HL-60 (cell line): ENCODE data around the gene SLC6A13.

Source experiments
- DNase-seq, 2 experiments: peaks; one replicate each; pipeline ENCODE4 v3.0.0-alpha.2; 2010 to 2020; ENCODE audit warnings: low read depth in 1 of 2, low spot score in 1 of 2
- H3K27ac ChIP-seq: fragments of 250-450 bp; sonication (Bioruptor Pico); replicated peaks from 2 replicates; pipeline ENCODE4 v1.5.1; 2020; ENCODE audit warnings: mild to moderate bottlenecking, moderate library complexity
- H3K27me3 ChIP-seq: fragments of 250-450 bp; sonication (Bioruptor Pico); 2 replicates; pipeline ENCODE4 v1.5.1; 2021; ENCODE audit warnings: mild to moderate bottlenecking, moderate library complexity; ENCODE audit not compliant: insufficient read depth, poor library complexity, severe bottlenecking
- H3K4me3 ChIP-seq: replicated peaks from 2 replicates; pipeline ENCODE4 v1.5.1; 2011; ENCODE audit warnings: mild to moderate bottlenecking, control low read depth, low read length; ENCODE audit not compliant: insufficient read depth
- GABPA ChIP-seq: IDR thresholded peaks from 2 replicates; pipeline ENCODE4 v1.6.1; 2012; ENCODE audit warnings: low read depth
- POLR2AphosphoS5 ChIP-seq: IDR thresholded peaks from 2 replicates; pipeline ENCODE4 v1.6.1; 2012; ENCODE audit warnings: low read depth
- REST ChIP-seq: IDR thresholded peaks from 2 replicates; pipeline ENCODE4 v1.6.1; 2012; ENCODE audit warnings: low read depth; ENCODE audit not compliant: insufficient replicate concordance
- SPI1 ChIP-seq: IDR thresholded peaks from 2 replicates; pipeline ENCODE4 v1.6.1; 2012; ENCODE audit warnings: low read depth, mild to moderate bottlenecking, borderline replicate concordance
- TF ChIP-seq, protein P1 (sequence below): IDR thresholded peaks from one replicate; pipeline ENCODE4 v1.5.1; 2011; ENCODE audit warnings: low read length, control low read depth, inconsistent platforms; ENCODE audit not compliant: insufficient read depth

The SLC6A13 gene

DNA sequence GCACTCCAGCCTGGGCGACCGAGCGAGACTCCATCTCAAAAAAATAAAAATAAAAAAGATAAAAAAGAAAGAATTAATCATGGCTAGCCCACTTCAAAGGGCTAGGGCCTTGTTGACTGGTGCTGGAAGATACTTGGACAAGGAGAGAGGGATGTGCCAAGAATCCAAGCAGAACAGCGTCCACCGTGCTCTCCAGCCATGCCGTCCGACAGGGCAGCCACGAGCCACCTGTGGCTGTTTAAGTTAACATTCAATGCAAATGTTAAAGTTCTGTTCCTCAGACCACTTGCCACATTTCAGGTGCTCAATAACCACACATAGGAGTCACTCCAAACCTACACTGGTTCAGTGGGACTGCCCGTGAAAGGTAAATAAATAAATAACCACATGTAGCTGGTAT lies 21.4 kb downstream of the SLC6A13 start:
- Histone ChIP-seq H3K27ac (no peak overlapping the region), H3K27me3 (no peaks in the 10 kb centered on the region), H3K4me3 (no peak overlapping the region)
- TF ChIP-seq REST (no peak), POLR2AphosphoS5 (no peak), SPI1 (no peak), GABPA (no peak)
- TF ChIP-seq, protein P1, sequence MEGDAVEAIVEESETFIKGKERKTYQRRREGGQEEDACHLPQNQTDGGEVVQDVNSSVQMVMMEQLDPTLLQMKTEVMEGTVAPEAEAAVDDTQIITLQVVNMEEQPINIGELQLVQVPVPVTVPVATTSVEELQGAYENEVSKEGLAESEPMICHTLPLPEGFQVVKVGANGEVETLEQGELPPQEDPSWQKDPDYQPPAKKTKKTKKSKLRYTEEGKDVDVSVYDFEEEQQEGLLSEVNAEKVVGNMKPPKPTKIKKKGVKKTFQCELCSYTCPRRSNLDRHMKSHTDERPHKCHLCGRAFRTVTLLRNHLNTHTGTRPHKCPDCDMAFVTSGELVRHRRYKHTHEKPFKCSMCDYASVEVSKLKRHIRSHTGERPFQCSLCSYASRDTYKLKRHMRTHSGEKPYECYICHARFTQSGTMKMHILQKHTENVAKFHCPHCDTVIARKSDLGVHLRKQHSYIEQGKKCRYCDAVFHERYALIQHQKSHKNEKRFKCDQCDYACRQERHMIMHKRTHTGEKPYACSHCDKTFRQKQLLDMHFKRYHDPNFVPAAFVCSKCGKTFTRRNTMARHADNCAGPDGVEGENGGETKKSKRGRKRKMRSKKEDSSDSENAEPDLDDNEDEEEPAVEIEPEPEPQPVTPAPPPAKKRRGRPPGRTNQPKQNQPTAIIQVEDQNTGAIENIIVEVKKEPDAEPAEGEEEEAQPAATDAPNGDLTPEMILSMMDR: no peak
- DNase-seq: no peak

DNA sequence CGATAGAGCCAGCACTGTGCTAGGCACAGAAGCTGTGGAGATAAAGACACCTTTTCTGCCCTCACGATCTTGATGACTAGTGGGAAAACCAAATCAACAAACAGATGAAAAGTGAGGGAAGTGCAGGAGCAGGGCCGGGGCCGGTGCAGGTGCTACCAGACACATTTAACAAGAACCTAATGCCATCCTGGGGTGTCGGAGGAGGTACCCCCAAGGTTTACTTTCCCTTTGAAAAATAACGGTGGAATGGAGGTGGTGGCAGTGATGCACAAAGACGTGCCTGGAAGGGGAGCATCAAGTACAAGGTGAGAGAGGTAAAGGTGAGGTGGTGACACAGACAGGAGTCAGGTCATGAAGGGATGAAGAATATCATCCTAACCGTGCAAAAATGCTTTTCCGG lies 22.1 kb downstream of the SLC6A13 start:
- H3K27ac ChIP-seq: no peak overlapping the region
- no peak overlapping the region for H3K4me3 ChIP-seq
- H3K27me3 ChIP-seq: no peaks in the 10 kb centered on the region
- TF ChIP-seq GABPA (no peak), REST (no peak), POLR2AphosphoS5 (no peak), SPI1 (no peak)
- TF ChIP-seq, protein P1: no peak
- no peak for DNase-seq

- no peak overlapping the region for H3K27ac ChIP-seq
- TF ChIP-seq, protein P1: no peak
- TF ChIP-seq SPI1 (no peak), REST (no peak), GABPA (no peak), POLR2AphosphoS5 (no peak)
- no peak for DNase-seq
These were observed 23.8 kb downstream of the SLC6A13 start for GRCh38 chr12:238736-239398.

More at GRCh38 chr12:238736-239398, 23.8 kb downstream of the SLC6A13 start:
- Histone ChIP-seq H3K27me3 (no peaks in the 10 kb centered on the region), H3K4me3 (no peak overlapping the region)
